Large intestine (tissue), 3 donors: ENCODE measurements around the gene ZSWIM5. TPM values are rescaled to one million over a fixed set of nuclear protein-coding genes. Genes with fewer than 3 reads are reported as not detected.

Experiments
- DNase-seq, 2 donors: peaks; one replicate each; pipeline versions ENCODE4 v3.0.0 to v3.0.0-alpha.2; 2013
- H3K27ac ChIP-seq: one replicate; pipeline ENCODE4 v1.5.1; 2013; ENCODE audit warnings: low read length
- H3K27me3 ChIP-seq: 2 replicates; pipeline ENCODE4 v1.6.1; 2013; ENCODE audit warnings: low read length; ENCODE audit not compliant: control insufficient read depth, insufficient read depth
- H3K36me3 ChIP-seq: 2 replicates; pipeline ENCODE4 v1.6.1; 2013; ENCODE audit warnings: low read length; ENCODE audit not compliant: control insufficient read depth, insufficient read depth
- H3K4me1 ChIP-seq: one replicate; pipeline ENCODE4 v1.6.1; 2013; ENCODE audit warnings: low read length; ENCODE audit not compliant: control insufficient read depth, insufficient read depth
- H3K4me3 ChIP-seq: one replicate; pipeline ENCODE4 v1.5.1; 2013; ENCODE audit warnings: low read length
- H3K9me3 ChIP-seq: one replicate; pipeline ENCODE4 v1.6.1; 2013; ENCODE audit warnings: mild to moderate bottlenecking, low read depth, low read length, moderate library complexity; ENCODE audit not compliant: control insufficient read depth
- WGBS: methylation state at CpG from one replicate; pipeline ENCODE4 v1.1.5; 2013; ENCODE audit warnings: low lambda C conversion rate; ENCODE audit not compliant: insufficient coverage; 5-methylcytosine and 5-hydroxymethylcytosine counted together
- polyA plus RNA-seq: library from polyadenylated mRNA; unstranded; fragments of 120-200 nt; gene quantifications from one replicate; pipeline ENCODE4 v1.2.1, GENCODE V29; 2013

ZSWIM5 gene
- polyA plus RNA-seq, 1 donor = 9.3 TPM

DNA sequence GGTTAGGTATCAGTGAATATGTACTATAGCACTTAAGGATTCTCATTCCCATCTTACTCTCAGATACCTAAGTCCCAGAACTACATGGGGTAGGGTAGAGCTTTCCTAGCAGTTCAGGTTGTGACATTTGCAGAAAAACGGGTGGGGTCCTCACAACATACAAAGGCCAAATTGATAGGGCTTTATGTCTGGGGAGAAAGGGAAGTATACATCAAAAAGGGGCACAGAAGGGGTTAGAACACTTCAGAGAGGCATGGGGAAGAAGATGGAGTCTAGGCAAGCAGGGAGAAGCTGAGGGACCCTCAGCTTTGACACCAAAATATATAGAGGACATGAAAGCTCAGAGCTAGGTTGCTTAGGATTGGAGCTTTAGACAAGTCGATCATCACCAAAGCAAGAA, 190.7 kb downstream of the ZSWIM5 start:
- WGBS = no CpG with 5 or more reads among the region's 2 CpGs
- H3K36me3 ChIP-seq = peaks cover 17% of the 10 kb centered on the region
- peaks cover 13% of the 10 kb centered on the region for H3K4me1 ChIP-seq
- H3K4me3 ChIP-seq = no peak overlapping the region
- no peaks in the 10 kb centered on the region for H3K9me3 ChIP-seq
- no peak overlapping the region for H3K27ac ChIP-seq
- H3K27me3 ChIP-seq = no peaks in the 10 kb centered on the region
- no peak for DNase-seq

DNA sequence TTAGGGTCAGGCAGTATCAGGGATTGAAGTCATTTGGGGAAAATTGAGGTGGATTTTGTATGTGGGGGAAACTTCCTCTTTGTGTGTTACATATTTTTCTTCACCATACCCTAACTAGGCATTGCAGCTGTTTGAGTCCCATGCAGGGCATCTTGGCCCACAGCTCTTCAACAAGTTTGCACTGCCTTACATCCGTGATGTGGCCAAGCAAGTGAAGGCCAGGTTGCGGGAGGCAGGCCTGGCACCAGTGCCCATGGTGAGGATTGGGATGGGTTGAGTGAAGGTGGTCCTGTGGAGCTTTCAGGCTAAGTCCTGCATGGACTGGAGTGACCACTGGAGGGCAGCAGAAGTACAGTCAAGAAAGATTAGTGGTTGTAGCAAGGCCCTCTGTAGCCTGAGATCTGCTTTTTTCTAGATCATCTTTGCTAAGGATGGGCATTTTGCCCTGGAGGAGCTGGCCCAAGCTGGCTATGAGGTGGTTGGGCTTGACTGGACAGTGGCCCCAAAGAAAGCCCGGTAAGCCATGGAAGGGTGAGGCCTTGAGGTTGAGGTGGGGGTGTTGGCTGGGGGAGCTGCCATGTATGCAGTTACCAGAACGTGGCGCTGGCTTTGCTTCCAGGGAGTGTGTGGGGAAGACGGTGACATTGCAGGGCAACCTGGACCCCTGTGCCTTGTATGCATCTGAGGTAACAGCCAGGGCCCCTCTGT, 191.9 kb downstream of the ZSWIM5 start:
- WGBS = no CpG with 5 or more reads among the region's 6 CpGs

DNA sequence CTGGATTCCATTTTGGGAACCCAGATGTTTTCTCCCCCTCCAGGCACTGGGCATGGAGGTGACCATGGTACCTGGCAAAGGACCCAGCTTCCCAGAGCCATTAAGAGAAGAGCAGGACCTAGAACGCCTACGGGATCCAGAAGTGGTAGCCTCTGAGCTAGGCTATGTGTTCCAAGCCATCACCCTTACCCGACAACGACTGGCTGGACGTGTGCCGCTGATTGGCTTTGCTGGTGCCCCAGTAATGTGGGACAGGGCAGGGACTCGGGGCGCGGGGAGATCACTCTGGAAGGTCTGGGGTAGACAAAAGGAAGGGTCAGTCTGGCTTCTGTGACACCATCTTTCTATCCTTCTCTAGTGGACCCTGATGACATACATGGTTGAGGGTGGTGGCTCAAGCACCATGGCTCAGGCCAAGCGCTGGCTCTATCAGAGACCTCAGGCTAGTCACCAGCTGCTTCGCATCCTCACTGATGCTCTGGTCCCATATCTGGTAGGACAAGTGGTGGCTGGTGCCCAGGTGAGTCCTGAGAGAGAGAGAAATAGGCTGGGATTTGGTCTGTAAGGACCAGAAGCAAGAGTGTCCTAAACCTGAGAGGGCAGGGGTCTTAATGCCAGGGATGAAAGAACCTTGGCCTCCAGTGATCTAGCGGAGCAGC, 192.7 kb downstream of the ZSWIM5 start:
- Histone ChIP-seq H3K4me3 (no peak overlapping the region), H3K27me3 (no peaks in the 10 kb centered on the region), H3K9me3 (no peaks in the 10 kb centered on the region), H3K4me1 (peaks cover 22% of the 10 kb centered on the region), H3K36me3 (peaks cover 30% of the 10 kb centered on the region), H3K27ac (no peak overlapping the region)
- WGBS = no CpG with 5 or more reads among the region's 12 CpGs
- no peak for DNase-seq

More for the DNA sequence above, 191.9 kb downstream of the ZSWIM5 start:
- Histone ChIP-seq H3K9me3 (no peaks in the 10 kb centered on the region), H3K36me3 (peaks cover 22% of the 10 kb centered on the region), H3K4me3 (no peak overlapping the region), H3K27me3 (no peaks in the 10 kb centered on the region), H3K4me1 (peaks cover 20% of the 10 kb centered on the region), H3K27ac (no peak overlapping the region)
- DNase-seq = peak; percentile 64 to 68

DNA sequence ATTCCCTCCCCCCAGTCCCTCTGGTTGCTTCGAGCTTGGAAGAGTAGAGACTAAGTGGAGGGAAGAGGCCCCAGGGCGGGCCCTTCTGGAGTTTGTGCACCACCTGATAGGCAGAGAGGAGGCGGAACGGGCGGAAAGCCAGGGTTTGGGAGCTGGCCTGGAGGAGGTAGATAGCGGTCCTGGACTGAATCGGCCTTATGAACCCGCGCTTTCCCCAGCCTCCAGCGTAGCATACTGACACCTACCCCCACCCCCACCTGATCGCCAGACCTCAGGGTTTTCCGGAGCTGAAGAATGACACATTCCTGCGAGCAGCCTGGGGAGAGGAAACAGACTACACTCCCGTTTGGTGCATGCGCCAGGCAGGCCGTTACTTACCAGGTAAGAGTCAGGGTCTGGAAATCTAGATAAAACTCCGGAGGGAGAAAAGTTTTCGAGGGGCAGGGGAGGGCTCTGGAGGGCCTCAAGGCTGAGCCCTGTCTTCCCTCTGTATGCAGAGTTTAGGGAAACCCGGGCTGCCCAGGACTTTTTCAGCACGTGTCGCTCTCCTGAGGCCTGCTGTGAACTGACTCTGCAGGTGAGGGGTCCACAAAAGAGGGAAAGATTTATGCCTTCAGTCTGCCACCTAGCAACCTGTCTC, 193.6 kb downstream of the ZSWIM5 start:
- H3K4me1 ChIP-seq = peaks cover 22% of the 10 kb centered on the region
- no peaks in the 10 kb centered on the region for H3K27me3 ChIP-seq
- H3K9me3 ChIP-seq = no peaks in the 10 kb centered on the region
- H3K36me3 ChIP-seq = peaks cover 39% of the 10 kb centered on the region
- WGBS = no CpG with 5 or more reads among the region's 21 CpGs
- peak overlapping the region; percentile 88 for H3K4me3 ChIP-seq
- peak in 1 of 2 donors; percentile 65 for DNase-seq
- H3K27ac ChIP-seq = peak overlapping the region; percentile 64

DNA sequence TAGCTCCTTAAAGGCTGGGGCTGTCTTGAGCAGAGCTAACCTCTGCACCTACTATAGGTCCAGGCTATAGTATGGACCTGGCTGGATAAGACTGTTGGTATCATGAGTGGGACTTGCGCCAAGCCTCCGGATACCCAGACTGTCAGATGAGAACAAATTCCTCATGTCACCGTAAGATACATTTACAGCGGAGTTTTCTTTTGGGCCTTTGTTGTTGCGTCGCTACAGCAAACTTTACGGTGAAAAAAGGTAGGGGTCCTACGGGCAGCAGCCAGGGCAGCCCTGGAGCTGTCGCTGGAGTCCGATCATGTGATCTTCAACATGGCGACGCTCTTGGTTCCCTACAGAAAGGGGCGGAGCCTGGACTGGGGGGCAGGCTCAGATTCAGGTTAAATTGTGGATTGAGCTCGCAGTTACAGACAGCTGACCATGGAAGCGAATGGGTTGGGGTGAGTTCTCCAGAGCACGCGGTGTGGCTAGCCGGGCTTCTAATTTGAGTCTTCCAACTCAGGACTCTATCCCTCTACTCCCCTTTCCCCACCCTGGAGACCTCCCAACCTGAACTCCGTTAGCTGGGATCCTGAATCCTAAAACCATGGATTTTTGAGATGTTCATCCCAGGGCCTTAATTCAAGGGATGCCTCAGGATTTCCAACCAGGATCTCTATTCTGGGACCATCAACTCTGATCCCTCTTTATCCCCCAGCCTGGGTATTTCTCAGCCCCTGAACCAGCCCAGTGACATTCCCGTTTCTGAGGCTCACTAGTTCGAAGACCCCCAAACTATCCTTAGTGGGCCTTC, 194.4 kb downstream of the ZSWIM5 start, which contains the start of gene UROD:
Gene UROD, plus strand, starts transcription at position 418 of the 802 bp plus-strand sequence. Its CDS starts 12 bp downstream, at position 430.
- DNase-seq = peak; percentile 96 to 97
- Histone ChIP-seq H3K27me3 (no peaks in the 10 kb centered on the region), H3K4me3 (peak within 1 kb of the TSS; percentile 88), H3K4me1 (peaks cover 22% of the 10 kb centered on the region), H3K27ac (peak within 1 kb of the TSS; percentile 64), H3K9me3 (no peaks in the 10 kb centered on the region), H3K36me3 (peaks cover 46% of the 10 kb centered on the region)
- 0% methylated on average over 1 of the region's 21 CpGs for WGBS

DNA sequence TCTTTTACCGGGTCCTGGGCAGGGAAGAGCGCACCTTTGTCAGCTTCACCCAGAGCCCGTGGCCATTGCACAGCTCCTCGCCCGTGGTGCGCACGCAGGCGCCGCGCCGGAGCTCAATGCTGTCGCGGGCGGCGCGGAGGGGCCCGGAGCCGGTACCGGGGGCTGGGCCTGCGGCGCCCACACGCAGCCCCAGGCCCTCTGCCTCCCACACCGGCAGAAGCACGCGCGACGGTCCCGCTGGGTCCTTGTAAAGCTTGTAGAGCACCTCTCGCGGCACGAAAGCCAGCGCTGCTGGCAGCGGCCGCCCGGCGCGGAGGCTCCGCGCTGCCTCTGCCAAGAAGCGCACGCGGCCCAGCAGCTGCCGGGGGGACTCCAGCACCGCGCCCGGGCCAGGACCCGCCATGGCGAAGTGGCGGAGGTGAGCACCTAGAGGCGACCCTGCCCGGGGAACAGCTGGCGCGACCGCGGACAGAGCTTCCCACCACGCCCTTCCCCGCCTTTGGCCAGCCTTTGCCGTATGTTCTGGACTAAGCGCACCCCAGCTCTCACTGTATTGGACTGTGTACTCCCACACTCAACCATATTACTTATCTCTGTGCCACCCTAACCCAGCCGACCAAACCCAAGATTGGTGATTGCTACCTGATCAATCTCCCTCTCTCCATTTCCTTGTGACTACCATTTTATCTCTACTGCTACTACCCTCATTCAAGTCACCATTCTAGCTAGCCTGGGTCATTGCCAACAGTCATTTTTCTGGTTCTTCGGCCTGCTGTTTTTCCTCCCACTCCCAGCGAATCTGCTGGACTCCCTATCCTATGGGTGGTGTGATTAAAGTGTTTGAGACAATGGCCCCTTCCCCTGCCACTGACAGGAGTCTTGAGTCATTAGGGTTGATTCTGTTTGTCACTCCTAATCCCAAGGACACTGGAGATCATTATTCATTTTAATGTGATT, 195.3 kb downstream of the ZSWIM5 start, which contains the start of gene HECTD3:
Gene HECTD3, minus strand, starts transcription at position 470 of the 957 bp plus-strand sequence. Its CDS starts 67 bp downstream, at position 403.
- peak within 1 kb of the TSS; percentile 88 for H3K4me3 ChIP-seq
- H3K9me3 ChIP-seq = no peaks in the 10 kb centered on the region
- 0% methylated on average over 2 of the region's 62 CpGs for WGBS
- peak; percentile 68 to 87 for DNase-seq
- no peaks in the 10 kb centered on the region for H3K27me3 ChIP-seq
- H3K36me3 ChIP-seq = peaks cover 54% of the 10 kb centered on the region
- peak within 1 kb of the TSS; percentile 64 for H3K27ac ChIP-seq
- H3K4me1 ChIP-seq = peaks cover 22% of the 10 kb centered on the region

DNA sequence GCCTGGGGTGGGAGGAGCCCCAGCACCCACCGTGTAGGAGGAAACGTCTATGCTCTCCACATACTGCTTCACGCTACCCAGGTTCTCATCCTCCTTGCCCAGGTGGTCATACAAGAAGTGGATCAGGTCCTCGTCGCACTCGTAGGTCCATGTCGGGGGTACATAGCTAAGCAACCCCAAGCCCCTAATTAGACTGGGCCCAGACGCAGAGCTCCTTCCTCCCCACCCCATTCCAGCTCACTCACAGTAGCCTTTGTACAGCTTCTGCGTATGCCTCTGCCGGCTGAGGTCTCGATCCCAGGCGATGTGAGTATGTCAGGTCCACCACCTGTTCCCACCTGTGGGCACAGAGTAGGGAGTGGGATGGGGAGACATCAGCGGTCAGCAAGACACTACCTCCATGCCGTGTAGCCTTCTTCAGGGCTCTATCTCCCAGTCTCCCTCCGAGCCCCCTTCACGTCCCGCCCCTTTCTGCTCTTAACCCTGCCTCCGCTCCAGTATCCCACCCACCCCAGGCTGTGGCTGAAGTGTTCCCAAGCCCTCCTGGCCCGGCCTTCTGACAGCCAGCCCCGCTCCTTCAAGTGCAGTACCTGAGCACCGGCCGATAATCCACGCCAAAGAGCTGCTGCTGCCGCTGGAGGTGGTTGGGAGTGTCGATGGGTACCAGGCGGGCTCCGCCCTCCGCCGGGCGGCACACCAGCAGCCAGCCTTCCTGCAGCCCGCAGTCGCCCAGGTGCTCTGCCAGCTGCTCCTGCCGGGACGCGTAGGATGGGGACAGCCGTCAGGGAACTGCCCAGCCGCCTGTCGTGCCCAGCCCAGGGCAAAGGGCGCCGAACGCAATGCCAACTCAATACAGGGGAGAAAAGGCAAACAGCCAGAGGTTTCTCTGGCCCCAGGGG, 196.2 kb downstream of the ZSWIM5 start:
- H3K4me1 ChIP-seq = peaks cover 22% of the 10 kb centered on the region
- peak in 1 of 2 donors; percentile 54 for DNase-seq
- no peaks in the 10 kb centered on the region for H3K27me3 ChIP-seq
- H3K27ac ChIP-seq = peak overlapping the region; percentile 29
- WGBS = no CpG with 5 or more reads among the region's 41 CpGs
- no peaks in the 10 kb centered on the region for H3K9me3 ChIP-seq
- H3K4me3 ChIP-seq = peak overlapping the region; percentile 88
- peaks cover 61% of the 10 kb centered on the region for H3K36me3 ChIP-seq

DNA sequence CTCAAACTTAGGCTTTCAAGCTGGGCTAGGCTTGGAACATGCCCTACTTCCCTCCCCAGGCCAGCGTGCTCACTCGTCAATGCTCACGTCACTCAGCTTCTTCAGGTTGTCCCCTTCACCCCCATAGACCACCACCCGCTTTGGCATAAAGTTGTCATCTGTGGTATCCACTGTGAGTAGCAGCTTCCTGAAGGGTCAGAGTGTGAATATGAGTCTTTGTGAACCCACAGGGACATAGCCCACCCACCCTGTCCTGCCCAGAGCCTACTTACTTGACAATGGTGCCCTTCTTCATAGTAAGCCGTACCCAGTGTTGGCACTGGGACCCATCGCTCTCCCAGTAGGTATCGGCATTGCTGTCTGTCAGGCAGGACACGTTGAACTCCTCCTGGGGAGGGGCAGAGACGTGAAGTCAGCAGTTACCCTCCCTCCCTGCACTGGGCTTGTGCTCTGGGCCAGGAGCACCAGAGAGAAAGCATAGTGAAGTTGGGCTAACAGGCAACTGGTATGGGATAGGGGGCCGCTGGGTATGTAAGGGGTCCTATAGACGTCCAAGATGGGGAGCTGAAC, 197.0 kb downstream of the ZSWIM5 start:
- DNase-seq = no peak
- WGBS = no CpG with 5 or more reads among the region's 11 CpGs
- peaks cover 22% of the 10 kb centered on the region for H3K4me1 ChIP-seq
- no peaks in the 10 kb centered on the region for H3K9me3 ChIP-seq
- no peaks in the 10 kb centered on the region for H3K27me3 ChIP-seq
- peaks cover 62% of the 10 kb centered on the region for H3K36me3 ChIP-seq
- H3K4me3 ChIP-seq = peak overlapping the region; percentile 88
- H3K27ac ChIP-seq = no peak overlapping the region
